GM21390 (cell line): Measurements from ENCODE around the gene DNM3.
"Not testable (repeated sequence)": the region's sequence is repeated elsewhere in the genome, so short reads cannot be mapped to it uniquely, and the experiment has no call there.

Source experiments
- ATAC-seq: cut with Tn5 transposase; IDR thresholded peaks from one replicate; pipeline ENCODE4 v1.9.1; 2021; ENCODE audit not compliant: unreplicated experiment

Gene DNM3

GRCh38 chr1:171841050-171841910, at the start of gene DNM3:
DNM3 (plus strand) TSS chr1:171841498; CDS start chr1:171841657, 159 bp downstream.
- peak; percentile 92 for ATAC-seq

DNA sequence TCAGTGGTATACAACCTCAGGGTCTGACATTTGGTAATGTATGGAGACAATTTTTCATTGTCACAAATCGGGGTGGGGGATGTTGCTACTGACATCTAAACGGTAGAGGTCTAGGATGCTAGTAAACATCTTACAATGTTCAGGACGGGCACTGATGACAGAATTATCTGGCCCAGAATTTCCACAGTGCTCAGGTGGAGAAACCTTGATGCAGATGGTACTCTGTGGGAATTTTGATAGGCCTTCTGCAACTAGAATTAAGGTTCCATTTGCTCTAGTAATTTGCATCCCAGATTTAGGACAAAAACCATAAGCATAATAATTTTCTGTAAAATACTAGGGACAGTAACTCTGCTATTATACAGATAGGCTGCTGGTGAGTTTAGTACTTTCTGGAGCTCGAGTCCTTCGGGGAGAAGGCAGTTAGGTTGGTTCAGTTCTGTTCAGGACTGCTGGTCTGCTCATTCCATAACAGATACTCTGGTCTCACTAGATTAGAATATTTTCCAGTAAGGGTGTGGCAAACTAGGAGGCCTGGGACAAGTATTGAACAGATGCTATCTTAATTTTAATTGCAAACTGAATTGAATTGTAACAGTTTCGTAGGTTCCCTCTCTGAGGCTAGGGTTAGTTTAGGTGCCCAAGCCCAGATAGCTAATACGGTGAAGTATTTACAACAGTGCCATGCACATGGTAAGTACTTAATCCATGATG, 48.5 kb upstream of the DNM3 start:
- ATAC-seq: no peak

DNA sequence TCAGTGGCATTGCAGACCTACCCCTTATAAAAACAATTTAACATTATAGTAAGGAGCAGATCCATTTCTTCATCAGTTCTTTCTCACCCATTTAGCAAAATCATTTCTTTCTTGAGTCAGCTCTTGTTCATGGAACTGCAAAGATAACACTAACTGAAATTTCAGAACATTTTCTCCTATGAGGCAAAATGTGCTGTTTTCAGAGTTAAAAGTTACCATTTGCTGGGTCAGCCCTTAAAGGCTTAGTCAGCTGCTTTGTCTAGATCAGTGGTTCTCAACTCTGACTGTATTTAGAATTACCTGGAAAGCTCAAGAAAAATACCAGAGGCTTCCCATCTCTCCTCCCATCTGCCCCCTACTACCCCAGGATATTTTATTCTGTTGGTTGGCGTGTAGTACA, 47.7 kb upstream of the DNM3 start:
- no peak for ATAC-seq

GRCh38 chr1:171794085-171794484, 47.2 kb upstream of the DNM3 start:
- no peak for ATAC-seq

GRCh38 chr1:171796592-171796991, 44.7 kb upstream of the DNM3 start:
- no peak for ATAC-seq

DNA sequence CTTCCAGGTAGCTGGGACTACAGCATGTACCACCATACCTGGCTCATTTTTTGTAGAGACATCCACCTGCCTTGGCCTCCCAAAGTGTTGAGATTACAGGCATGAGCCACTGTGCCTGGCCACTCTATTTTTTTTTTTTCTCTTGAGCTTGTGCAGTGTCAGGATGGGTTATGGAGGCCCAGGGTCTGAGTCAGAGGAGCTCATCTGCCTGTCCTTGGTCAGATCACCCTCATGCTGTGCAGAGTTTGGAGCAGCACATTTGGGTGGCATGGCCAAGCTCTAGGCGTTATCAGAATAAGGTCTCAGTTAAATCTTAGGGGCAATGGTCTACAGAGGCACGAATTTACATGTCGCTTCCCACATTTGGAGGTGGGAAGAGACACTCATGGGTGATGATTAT, 43.0 kb upstream of the DNM3 start:
- no peak for ATAC-seq

DNA sequence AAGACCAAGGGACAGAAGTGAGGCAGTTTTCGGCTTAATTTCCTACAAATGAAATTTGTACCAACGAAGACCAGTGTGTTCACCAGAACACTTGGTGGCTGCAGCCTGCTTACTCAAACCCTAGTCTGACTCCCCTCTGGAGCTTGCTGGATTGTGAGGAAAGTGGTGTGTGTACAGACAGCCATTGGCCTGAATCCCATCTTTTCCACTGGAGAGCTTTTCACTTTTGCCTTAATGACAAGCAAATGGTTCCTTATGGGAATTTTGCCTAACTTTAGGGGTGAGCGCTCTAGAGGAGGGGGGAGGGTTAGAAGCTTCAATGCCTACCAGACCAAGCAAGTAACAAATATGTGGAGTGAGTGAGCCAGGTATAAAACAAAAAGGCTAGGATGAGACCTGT, 42.5 kb upstream of the DNM3 start:
- no peak for ATAC-seq

DNA sequence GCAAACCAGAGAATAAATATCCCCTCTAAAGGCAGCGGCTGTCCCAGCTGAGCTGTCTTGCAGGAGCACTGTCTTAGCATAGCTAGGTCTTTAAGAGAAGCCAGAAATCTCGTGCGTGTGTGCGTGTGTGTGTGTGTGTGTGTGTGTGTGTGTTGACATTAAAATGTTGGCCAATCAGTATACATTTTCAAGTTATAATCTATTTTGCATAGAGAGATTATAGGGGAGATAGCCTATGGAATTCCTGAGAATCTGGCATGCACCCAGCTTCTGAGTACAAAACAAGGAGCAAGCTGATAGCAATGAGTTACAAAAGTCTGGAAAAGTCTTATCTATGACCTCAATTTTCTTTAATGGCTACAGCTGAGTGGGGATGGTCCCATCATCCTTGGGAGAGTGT, 42.1 kb upstream of the DNM3 start:
- no peak for ATAC-seq

DNA sequence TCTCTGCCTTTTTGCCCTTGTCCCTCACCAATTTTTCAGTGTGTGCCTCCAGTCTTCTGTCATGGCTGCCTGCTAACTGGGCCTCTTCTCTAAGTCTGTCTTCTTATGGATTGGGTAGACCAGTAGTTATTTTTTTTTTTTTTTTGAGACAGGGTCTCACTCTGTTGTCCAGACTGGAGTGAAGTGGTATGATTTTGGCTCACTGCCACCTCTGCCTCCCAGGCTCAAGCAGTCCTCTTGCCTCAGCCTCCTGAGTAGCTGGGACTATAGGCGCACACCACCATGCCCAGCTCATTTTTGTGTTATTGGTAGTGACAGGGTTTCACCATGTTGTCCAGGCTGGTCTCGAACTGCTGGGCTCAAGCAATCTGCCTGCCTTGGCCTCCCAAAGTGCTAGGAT, 41.6 kb upstream of the DNM3 start:
- not testable (repeated sequence) for ATAC-seq

GRCh38 chr1:171800342-171800741, 41.0 kb upstream of the DNM3 start:
- no peak for ATAC-seq

DNA sequence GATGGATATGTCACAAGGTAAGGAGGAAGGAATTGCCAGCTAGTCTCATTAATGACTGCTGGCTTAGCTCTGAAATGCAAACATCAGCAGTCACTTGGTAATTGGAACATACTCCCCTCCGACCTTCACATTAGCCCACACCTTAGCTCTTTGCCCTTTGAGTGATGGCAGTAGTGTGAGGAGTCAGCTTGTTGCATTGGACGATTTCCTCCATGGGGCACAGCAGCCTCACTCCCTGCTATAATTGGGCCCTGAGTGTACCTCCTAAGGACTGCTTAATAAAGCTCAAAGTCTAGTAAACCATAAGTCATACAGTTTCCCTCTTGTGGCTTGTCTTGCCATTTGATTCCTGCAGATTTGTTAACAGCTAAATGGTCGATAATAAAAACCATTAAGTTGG, 40.4 kb upstream of the DNM3 start:
- no peak for ATAC-seq

GRCh38 chr1:171801487-171801891, 39.8 kb upstream of the DNM3 start:
- ATAC-seq: no peak

DNA sequence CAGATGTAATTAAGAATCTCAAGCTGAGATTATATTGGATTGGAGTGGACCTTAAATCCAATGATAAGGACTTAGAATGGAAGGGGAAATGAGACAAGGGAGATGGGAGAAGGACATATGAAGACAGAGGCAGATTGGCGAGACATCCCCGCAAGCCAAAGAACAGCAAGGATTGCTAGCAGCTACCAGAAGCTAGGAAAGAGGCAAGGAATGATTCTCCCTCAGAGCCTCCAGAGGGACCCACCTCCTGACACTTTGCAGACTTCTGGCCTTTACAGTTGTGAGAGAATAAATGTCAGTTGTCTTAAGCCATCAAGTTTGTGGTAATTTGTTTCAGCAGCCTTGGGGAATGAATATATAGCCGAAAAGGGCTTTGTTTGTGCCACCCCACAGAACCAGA, 39.1 kb upstream of the DNM3 start:
- ATAC-seq: no peak

DNA sequence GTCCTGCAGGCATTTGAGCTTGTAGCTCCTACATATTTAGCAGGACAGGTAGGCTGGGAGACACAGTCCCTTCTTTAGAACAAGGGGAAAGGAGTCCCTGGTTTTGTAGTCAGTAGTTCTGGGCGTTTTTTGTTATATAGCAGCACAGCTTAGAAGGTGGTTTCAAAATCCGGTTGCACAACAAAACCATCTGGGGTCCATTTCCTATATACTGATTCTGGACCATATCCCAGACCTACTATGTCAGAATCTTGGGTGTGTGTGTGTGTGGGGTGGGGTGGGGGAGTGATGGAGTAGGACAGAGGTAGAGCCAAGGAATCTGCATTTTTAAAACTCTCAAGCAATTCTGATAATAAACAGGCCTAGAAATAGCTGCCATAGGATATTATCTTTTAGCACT, 38.3 kb upstream of the DNM3 start:
- no peak for ATAC-seq

DNA sequence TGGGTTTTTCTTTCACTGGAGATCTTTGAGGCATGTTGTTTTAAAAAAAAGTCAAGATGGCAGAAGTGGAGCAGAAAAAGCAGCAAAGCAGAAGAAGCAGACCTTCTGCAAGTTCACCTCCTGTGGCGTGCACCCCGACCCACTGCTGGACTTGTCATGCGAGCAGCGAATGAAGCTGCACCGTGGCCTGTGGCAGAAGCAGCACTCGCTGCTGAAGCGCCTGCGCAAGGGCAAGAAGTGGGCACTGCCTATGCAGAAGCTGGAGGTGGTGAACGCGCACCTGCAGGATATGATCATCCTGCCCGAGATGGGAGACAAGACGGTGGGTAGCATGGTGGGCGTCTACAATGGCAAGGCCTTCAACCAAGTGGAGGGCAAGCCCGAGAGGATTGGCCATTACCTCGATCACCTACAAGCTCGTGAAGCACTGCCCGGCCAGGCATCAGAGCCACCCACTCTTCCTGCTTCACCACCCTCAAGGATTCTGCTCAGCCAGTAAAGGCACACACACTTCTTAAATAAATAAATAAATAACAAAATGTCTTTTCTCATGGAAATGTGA, 37.8 kb upstream of the DNM3 start:
- ATAC-seq: no peak

GRCh38 chr1:171805395-171806115, 35.7 kb upstream of the DNM3 start:
- peak; percentile 87 for ATAC-seq

DNA sequence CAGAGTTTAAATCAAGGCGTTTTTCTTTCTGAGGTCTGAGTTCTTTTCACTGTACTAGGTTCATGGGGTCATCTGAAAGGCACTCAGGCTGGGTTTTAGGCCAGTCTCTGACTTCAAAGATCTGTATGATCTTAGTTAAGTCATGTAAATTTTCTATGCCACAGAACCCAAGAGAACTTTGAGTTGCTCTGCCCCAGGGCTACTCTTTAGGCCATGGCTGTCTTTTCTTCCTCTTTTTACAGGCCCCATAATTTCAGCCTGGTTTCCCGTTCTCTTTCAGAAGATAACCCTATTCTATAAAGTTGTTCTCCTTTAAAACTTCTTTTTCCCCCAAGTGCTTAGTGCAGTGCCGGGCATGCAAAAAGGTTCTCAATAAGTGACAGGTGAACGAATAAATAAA, 33.7 kb upstream of the DNM3 start:
- ATAC-seq: no peak

DNA sequence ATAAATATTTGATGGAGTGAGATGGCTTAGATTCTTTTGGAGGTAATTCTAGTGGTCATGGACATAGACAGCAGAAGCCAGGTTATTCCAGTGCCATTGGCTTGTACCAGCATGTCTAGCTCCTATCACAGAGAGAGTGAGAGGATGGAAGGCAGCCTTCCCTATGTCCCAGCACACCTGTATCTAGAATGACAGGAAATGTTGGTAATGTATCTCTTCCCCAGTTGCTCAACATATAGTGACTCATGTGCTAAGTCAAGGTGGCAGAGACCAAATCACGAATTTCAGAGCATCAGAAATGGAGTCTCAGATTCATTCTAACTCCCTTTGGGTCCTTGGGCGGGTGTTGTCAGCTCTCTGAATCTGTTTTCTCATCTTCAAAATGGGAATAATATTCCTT, 31.5 kb upstream of the DNM3 start:
- ATAC-seq: no peak

GRCh38 chr1:171811672-171812071, 29.6 kb upstream of the DNM3 start:
- ATAC-seq: no peak

DNA sequence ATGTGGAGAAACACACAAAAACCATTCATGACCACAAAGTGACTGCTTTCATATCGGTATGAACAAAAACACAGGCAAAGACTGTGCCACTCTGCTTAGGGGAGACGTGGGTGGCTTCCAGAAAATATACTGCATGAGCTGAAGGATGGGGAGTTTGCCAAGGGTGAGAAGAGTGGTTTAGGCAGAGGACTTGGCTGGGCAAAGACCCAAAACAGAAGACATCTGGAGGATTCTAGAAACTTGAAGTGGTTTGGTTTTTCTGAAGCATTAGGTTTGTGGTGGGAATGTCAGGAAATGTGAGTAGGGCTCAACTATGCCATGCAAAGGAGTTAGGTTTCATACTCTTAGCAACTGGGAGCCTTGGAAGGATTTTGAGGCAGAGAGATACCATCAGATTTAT, 26.6 kb upstream of the DNM3 start:
- no peak for ATAC-seq

DNA sequence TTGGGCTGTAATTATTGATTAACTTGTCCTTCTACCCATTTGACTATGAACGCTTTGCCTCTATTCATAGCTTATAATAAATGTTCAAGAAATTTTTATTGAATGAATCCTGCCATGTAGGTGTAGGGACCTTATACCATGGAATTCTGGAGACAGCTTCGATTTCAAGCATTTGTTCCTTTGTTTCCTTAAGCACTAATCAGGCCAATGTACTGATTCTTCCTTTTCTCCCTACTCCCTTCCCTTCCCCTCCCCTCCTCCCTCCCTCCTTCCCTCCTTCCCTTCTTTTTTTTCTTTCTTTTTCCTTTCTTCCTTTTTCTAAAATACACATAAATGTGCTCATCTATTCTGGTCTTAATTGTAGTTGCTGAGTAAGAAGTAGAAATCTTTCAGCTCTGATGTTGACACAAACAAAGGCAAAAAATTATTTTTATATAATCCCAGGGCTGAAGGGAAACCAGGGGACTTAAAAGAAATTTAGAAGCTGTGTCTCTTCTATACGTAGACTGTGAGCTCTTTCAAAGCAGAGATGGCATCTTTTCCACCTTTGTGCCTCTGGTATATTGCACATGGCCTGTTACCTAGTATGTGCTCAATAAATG, 24.9 kb upstream of the DNM3 start:
- ATAC-seq: no peak
